Non-pigmented ciliary epithelial cell (primary cell): ENCODE measurements around the gene CXXC1.
A peak's percentile ranks its signal among the peaks of the same experiment; 100 is the strongest.
"Not testable (repeated sequence)": the region's sequence is repeated elsewhere in the genome, so short reads cannot be mapped to it uniquely, and the experiment has no call there.

ENCODE experiments used
- DNase-seq: peaks from one replicate; pipeline ENCODE4 v3.0.0-alpha.2; 2010; ENCODE audit warnings: low read depth

The CXXC1 gene

GRCh38 chr18:50274044-50274442, 13.4 kb downstream of the CXXC1 start:
- DNase-seq, result no peak

GRCh38 chr18:50273203-50274043, 14.1 kb downstream of the CXXC1 start:
- DNase-seq, result no peak

GRCh38 chr18:50272568-50272967, 14.9 kb downstream of the CXXC1 start:
- DNase-seq, result no peak

GRCh38 chr18:50268022-50268747, 19.3 kb downstream of the CXXC1 start:
- no peak for DNase-seq

- peak; percentile 64 for DNase-seq
Measured at GRCh38 chr18:50266248-50266704, 21.2 kb downstream of the CXXC1 start, which contains the start of gene CFAP53. CFAP53 (minus strand) TSS chr18:50266495; CDS start chr18:50266404, 91 bp downstream.

GRCh38 chr18:50262977-50263376, 24.5 kb downstream of the CXXC1 start:
- no peak for DNase-seq

- no peak for DNase-seq
Measured at GRCh38 chr18:50250935-50251334, 36.6 kb downstream of the CXXC1 start.

GRCh38 chr18:50249576-50249975, 37.9 kb downstream of the CXXC1 start:
- no peak for DNase-seq

GRCh38 chr18:50247561-50247960, 39.9 kb downstream of the CXXC1 start:
- DNase-seq, result no peak

- not testable (repeated sequence) for DNase-seq
Measured at GRCh38 chr18:50241768-50242167, 45.7 kb downstream of the CXXC1 start.

- DNase-seq, result no peak
Measured at GRCh38 chr18:50240080-50240563, 47.4 kb downstream of the CXXC1 start.

- DNase-seq, result no peak
Measured at GRCh38 chr18:50232419-50232818, 55.1 kb downstream of the CXXC1 start.
